ENCODE data around the gene SCD. TPM values are rescaled to one million over a fixed set of nuclear protein-coding genes. Genes with fewer than 3 reads are reported as not detected.
A peak's percentile ranks its signal among the peaks of the same experiment; 100 is the strongest.

The SCD gene
- total RNA-seq, 1 donor from 2014 or later: 589 TPM

- Mint-ChIP-seq H3K4me3 (ENCODE audit: unreplicated experiment) (peak within 1 kb of the TSS; percentile 6), H3K9me3 (ENCODE audit: unreplicated experiment) (peaks cover 6% of the 10 kb centered on the region), H3K36me3 (ENCODE audit: unreplicated experiment) (no peaks in the 10 kb centered on the region), H3K27ac (ENCODE audit: unreplicated experiment) (no peak within 1 kb of the TSS), H3K27me3 (ENCODE audit: unreplicated experiment) (peaks cover 5% of the 10 kb centered on the region), H3K4me1 (ENCODE audit: low read depth, unreplicated experiment) (peaks cover 13% of the 10 kb centered on the region)
- TF ChIP-seq CTCF (IDR thresholded peaks at IDR 0.05; ENCODE audit: partially characterized antibody, unreplicated experiment): no peak
- DNase-seq: peak; percentile 29
These were observed 17.0 kb upstream of the SCD start, which contains the start of gene PKD2L1 for GRCh38 chr10:100330079-100330478. TSS of gene PKD2L1 (minus strand) at chr10:100330228. CDS start at chr10:100330103, 125 bp downstream.

GRCh38 chr10:100333106-100333505 is 13.9 kb upstream of the SCD start:
- DNase-seq: no peak
- H3K27ac Mint-ChIP-seq (ENCODE audit: unreplicated experiment): no peak overlapping the region
- peaks cover 6% of the 10 kb centered on the region for H3K9me3 Mint-ChIP-seq (ENCODE audit: unreplicated experiment)
- no peak overlapping the region for H3K4me3 Mint-ChIP-seq (ENCODE audit: unreplicated experiment)
- no peaks in the 10 kb centered on the region for H3K36me3 Mint-ChIP-seq (ENCODE audit: unreplicated experiment)
- H3K27me3 Mint-ChIP-seq (ENCODE audit: unreplicated experiment): peaks cover 5% of the 10 kb centered on the region
- peaks cover 13% of the 10 kb centered on the region for H3K4me1 Mint-ChIP-seq (ENCODE audit: low read depth, unreplicated experiment)
- TF ChIP-seq CTCF (IDR thresholded peaks at IDR 0.05; ENCODE audit: partially characterized antibody, unreplicated experiment): no peak

GRCh38 chr10:100333661-100334440 is 13.2 kb upstream of the SCD start:
- Mint-ChIP-seq H3K4me3 (ENCODE audit: unreplicated experiment) (no peak overlapping the region), H3K9me3 (ENCODE audit: unreplicated experiment) (peaks cover 6% of the 10 kb centered on the region), H3K4me1 (ENCODE audit: low read depth, unreplicated experiment) (peaks cover 12% of the 10 kb centered on the region), H3K36me3 (ENCODE audit: unreplicated experiment) (no peaks in the 10 kb centered on the region), H3K27ac (ENCODE audit: unreplicated experiment) (no peak overlapping the region), H3K27me3 (ENCODE audit: unreplicated experiment) (peaks cover 5% of the 10 kb centered on the region)
- no peak for TF ChIP-seq CTCF (IDR thresholded peaks at IDR 0.05; ENCODE audit: partially characterized antibody, unreplicated experiment)
- no peak for DNase-seq

- Mint-ChIP-seq H3K27ac (ENCODE audit: unreplicated experiment) (no peak overlapping the region), H3K4me1 (ENCODE audit: low read depth, unreplicated experiment) (peaks cover 10% of the 10 kb centered on the region), H3K27me3 (ENCODE audit: unreplicated experiment) (peaks cover 5% of the 10 kb centered on the region), H3K9me3 (ENCODE audit: unreplicated experiment) (peaks cover 4% of the 10 kb centered on the region), H3K36me3 (ENCODE audit: unreplicated experiment) (no peaks in the 10 kb centered on the region), H3K4me3 (ENCODE audit: unreplicated experiment) (no peak overlapping the region)
- DNase-seq: no peak
- no peak for TF ChIP-seq CTCF (IDR thresholded peaks at IDR 0.05; ENCODE audit: partially characterized antibody, unreplicated experiment)
These were observed 12.3 kb upstream of the SCD start for GRCh38 chr10:100334762-100335161.

- no peaks in the 10 kb centered on the region for H3K36me3 Mint-ChIP-seq (ENCODE audit: unreplicated experiment)
- peak; percentile 84 for TF ChIP-seq CTCF (IDR thresholded peaks at IDR 0.05; ENCODE audit: partially characterized antibody, unreplicated experiment)
- peaks cover 7% of the 10 kb centered on the region for H3K9me3 Mint-ChIP-seq (ENCODE audit: unreplicated experiment)
- H3K4me1 Mint-ChIP-seq (ENCODE audit: low read depth, unreplicated experiment): peaks cover 20% of the 10 kb centered on the region
- no peak overlapping the region for H3K27ac Mint-ChIP-seq (ENCODE audit: unreplicated experiment)
- no peak overlapping the region for H3K4me3 Mint-ChIP-seq (ENCODE audit: unreplicated experiment)
- H3K27me3 Mint-ChIP-seq (ENCODE audit: unreplicated experiment): peaks cover 8% of the 10 kb centered on the region
- DNase-seq: peak; percentile 86
These were observed 8.5 kb upstream of the SCD start for GRCh38 chr10:100338434-100339036.

Measured in glutamatergic neuron (in vitro differentiated cells).